ENCODE measurements around the gene LAMA5. TPM values are rescaled to one million over a fixed set of nuclear protein-coding genes. Genes with fewer than 3 reads are reported as not detected.

The LAMA5 gene
- total and polyA plus RNA-seq, 2 donors (not counting 1 experiment from before 2014, with no cell fraction given) = 52.9 to 83.5 TPM

GRCh38 chr20:62370115-62370806 lies 3.1 kb upstream of the LAMA5 start:
- ATAC-seq (ENCODE audit: low read depth) = no peak
- H3K9me3 ChIP-seq (ENCODE audit: control extremely low read depth in 1 of 3, control insufficient read depth in 2 of 3, insufficient read depth in 1 of 3, low read length in 2 of 3) = peaks cover 0 to 4% (median 0%) of the 10 kb centered on the region in 3 donors
- intact Hi-C loops (cut with micrococcal nuclease) = no loop called here
- H3K9ac ChIP-seq (ENCODE audit: low read length) = no peak overlapping the region
- H3K36me3 ChIP-seq (replicated peaks in 1 of 2; ENCODE audit: control extremely low read depth in 1 of 2, control insufficient read depth in 1 of 2, extremely low read depth in 1 of 2, insufficient read depth in 2 of 2, low read length in 1 of 2) = no peaks in the 10 kb centered on the region
- DNase-seq = no peak
- TF ChIP-seq CTCF (IDR thresholded peaks at IDR 0.05) = no peak
- TF ChIP-seq EZH2 (IDR thresholded peaks at IDR 0.05; ENCODE audit: borderline replicate concordance, insufficient read depth, low read depth, low read length, poor library complexity, severe bottlenecking) = no peak
- H4K20me1 ChIP-seq (ENCODE audit: control insufficient read depth, insufficient read depth, low read length, poor library complexity, severe bottlenecking) = no peaks in the 10 kb centered on the region
- ChIA-PET POLR2A (no interaction called here), CTCF (interaction anchor here (4.2 kb wide), 1 partner anchor 13 kb away, joined by 27 read pairs; no protein-coding TSS in a partner anchor)
- H3K79me2 ChIP-seq (ENCODE audit: control insufficient read depth, insufficient read depth, low read length) = no peaks in the 10 kb centered on the region
- Mint-ChIP-seq H3K9me3 (ENCODE audit: insufficient read depth) (no peaks in the 10 kb centered on the region), H3K27ac (no peak overlapping the region), H3K27me3 (peaks cover 6% of the 10 kb centered on the region), H3K4me3 (no peak overlapping the region), H3K4me1 (peaks cover 14% of the 10 kb centered on the region)
- H3K4me3 ChIP-seq (ENCODE audit: control extremely low read depth in 1 of 5, extremely low read depth in 1 of 5, insufficient read depth in 1 of 5, low read depth in 2 of 5, low read length in 4 of 5) = no peak overlapping the region
- H3K27me3 ChIP-seq (replicated peaks in 1 of 4; ENCODE audit: control extremely low read depth in 1 of 4, control insufficient read depth in 3 of 4, insufficient read depth in 4 of 4, low read length in 3 of 4) = peaks cover 0 to 46% (median 12%) of the 10 kb centered on the region in 4 experiments
- H3K4me2 ChIP-seq (replicated peaks; ENCODE audit: low read depth, low read length, poor library complexity, severe bottlenecking) = no peak overlapping the region
- H3K27ac ChIP-seq (ENCODE audit: low read length in 2 of 2) = no peak overlapping the region
- peaks cover 25 to 34% of the 10 kb centered on the region in 2 donors for H3K4me1 ChIP-seq (ENCODE audit: control insufficient read depth in 2 of 2, insufficient read depth in 2 of 2, low read length in 2 of 2)
- 71% methylated on average over 19 of the region's 19 CpGs for WGBS (ENCODE audit: insufficient coverage)
- no peak overlapping the region for H2AFZ ChIP-seq (ENCODE audit: insufficient read depth, low read depth, low read length, poor library complexity, severe bottlenecking)

GRCh38 chr20:62369815-62370114 lies 2.7 kb upstream of the LAMA5 start:
- Histone ChIP-seq H3K4me1 (ENCODE audit: control insufficient read depth in 2 of 2, insufficient read depth in 2 of 2, low read length in 2 of 2) (peaks cover 25 to 34% of the 10 kb centered on the region in 2 donors), H3K27me3 (replicated peaks in 1 of 4; ENCODE audit: control extremely low read depth in 1 of 4, control insufficient read depth in 3 of 4, insufficient read depth in 4 of 4, low read length in 3 of 4) (peaks cover 0 to 46% (median 12%) of the 10 kb centered on the region in 4 experiments), H3K36me3 (replicated peaks in 1 of 2; ENCODE audit: control extremely low read depth in 1 of 2, control insufficient read depth in 1 of 2, extremely low read depth in 1 of 2, insufficient read depth in 2 of 2, low read length in 1 of 2) (no peaks in the 10 kb centered on the region), H3K9ac (ENCODE audit: low read length) (no peak overlapping the region), H3K4me3 (ENCODE audit: control extremely low read depth in 1 of 5, extremely low read depth in 1 of 5, insufficient read depth in 1 of 5, low read depth in 2 of 5, low read length in 4 of 5) (no peak overlapping the region), H4K20me1 (ENCODE audit: control insufficient read depth, insufficient read depth, low read length, poor library complexity, severe bottlenecking) (no peaks in the 10 kb centered on the region), H3K27ac (ENCODE audit: low read length in 2 of 2) (no peak overlapping the region), H3K9me3 (ENCODE audit: control extremely low read depth in 1 of 3, control insufficient read depth in 2 of 3, insufficient read depth in 1 of 3, low read length in 2 of 3) (peaks cover 0 to 4% (median 0%) of the 10 kb centered on the region in 3 donors), H2AFZ (ENCODE audit: insufficient read depth, low read depth, low read length, poor library complexity, severe bottlenecking) (no peak overlapping the region), H3K4me2 (replicated peaks; ENCODE audit: low read depth, low read length, poor library complexity, severe bottlenecking) (no peak overlapping the region), H3K79me2 (ENCODE audit: control insufficient read depth, insufficient read depth, low read length) (no peaks in the 10 kb centered on the region)
- no peaks in the 10 kb centered on the region for H3K9me3 Mint-ChIP-seq (ENCODE audit: insufficient read depth)
- H3K27ac Mint-ChIP-seq = no peak overlapping the region
- POLR2A ChIA-PET = no interaction called here
- DNase-seq (no peak), ATAC-seq (ENCODE audit: low read depth) (no peak)
- peaks cover 19% of the 10 kb centered on the region for H3K4me1 Mint-ChIP-seq
- WGBS (ENCODE audit: insufficient coverage) = 73% methylated on average over 4 of the region's 4 CpGs
- CTCF ChIA-PET = interaction anchor here (2.4 to 4.2 kb wide), 2 partner anchors 11 to 13 kb away, joined by 9 to 27 read pairs; no protein-coding TSS in a partner anchor
- intact Hi-C loops (cut with micrococcal nuclease) = loop anchor here (1.0 kb wide), 1 partner anchor 67 kb away; the partner anchor contains the start of gene ADRM1
- no peak overlapping the region for H3K4me3 Mint-ChIP-seq
- H3K27me3 Mint-ChIP-seq = peaks cover 6% of the 10 kb centered on the region
- TF ChIP-seq EZH2 (IDR thresholded peaks at IDR 0.05; ENCODE audit: borderline replicate concordance, insufficient read depth, low read depth, low read length, poor library complexity, severe bottlenecking) = no peak
- no peak for TF ChIP-seq CTCF (IDR thresholded peaks at IDR 0.05)

Data from B cell (primary cell).